K562 (cell line): Measurements from ENCODE around the gene CDC6. TPM values are rescaled to one million over a fixed set of nuclear protein-coding genes. Genes with fewer than 3 reads are reported as not detected.
A peak's percentile ranks its signal among the peaks of the same experiment; 100 is the strongest.

Experiments used
- ATAC-seq: fragments of 200-7000 bp; cut with Tn5 transposase; 3 replicates; pipeline ENCODE4 v1.9.1; 2020; ENCODE audit warnings: moderate library complexity
- BruUV-seq: library from RNA; stranded (reverse); fragments of 400-500 nt; replicated peaks from 2 replicates; lab custom pipeline; 2021; lab: Mats Ljungman, UMichigan
- CTCF ChIA-PET: fragments of 300-600 bp; formaldehyde crosslinking; extraction: SDS; loops from one replicate; lab custom pipeline; 2021; ENCODE audit warnings: low intra/inter-chr PET ratio; lab: Yijun Ruan, JAX
- POLR2A ChIA-PET: fragments of 300-600, 350-650 bp; sonication (Branson Sonifier 250); formaldehyde crosslinking; extraction: SDS; loops from one replicate; lab custom pipeline; 2021; ENCODE audit warnings: antibody characterized with exemption, inconsistent platforms; lab: Yijun Ruan, JAX
- DNase-seq, 4 experiments: peaks; one replicate each; pipeline versions ENCODE4 v3.0.0 to v3.0.0-alpha.2; 2011 to 2018; ENCODE audit warnings: low spot score in 3 of 4, mixed read lengths in 3 of 4; ENCODE audit errors: extremely low read depth in 1 of 4
- FAIRE-seq: peaks from 2 replicates; lab custom pipeline; 2011; peaks lifted over from hg19 to GRCh38; lab: Jason Lieb, UNC
- H2AFZ ChIP-seq: 2 replicates; pipeline ENCODE4 v1.6.0; 2011; ENCODE audit warnings: low read depth, low read length, control low read depth, inconsistent platforms
- H3K27ac ChIP-seq: fragments of 200-600 bp; 3 replicates; pipeline ENCODE4 v1.8.0; 2011; ENCODE audit warnings: low read depth, mild to moderate bottlenecking, control low read depth, inconsistent platforms, low read length, moderate library complexity, mixed read lengths; ENCODE audit errors: extremely low read depth
- H3K27me3 ChIP-seq, 2 experiments: fragments of 300-600 bp in 1 of 2; 2 replicates in 1 of 2; 3 replicates in 1 of 2; pipeline versions ENCODE4 v1.6.0 to v1.8.0; 2011; ENCODE audit warnings: inconsistent platforms in 2 of 2, low read length in 2 of 2, mild to moderate bottlenecking in 1 of 2, mixed read lengths in 1 of 2, moderate library complexity in 1 of 2; ENCODE audit not compliant: control insufficient read depth in 2 of 2, insufficient read depth in 2 of 2
- H3K36me3 ChIP-seq: fragments of 300-600 bp; 3 replicates; pipeline ENCODE4 v1.8.0; 2011; ENCODE audit warnings: mild to moderate bottlenecking, low read length, inconsistent platforms; ENCODE audit not compliant: control insufficient read depth, insufficient read depth
- H3K4me1 ChIP-seq, 2 experiments: fragments of 200-600 bp in 1 of 2; replicated peaks in 1 of 2; 2 replicates in 1 of 2; 3 replicates in 1 of 2; pipeline versions ENCODE4 v1.5.1 to v1.8.0; 2011; ENCODE audit warnings: inconsistent platforms in 2 of 2, low read length in 2 of 2, mild to moderate bottlenecking in 1 of 2, mixed read lengths in 1 of 2, moderate library complexity in 1 of 2; ENCODE audit not compliant: control insufficient read depth in 2 of 2, insufficient read depth in 2 of 2
- H3K4me2 ChIP-seq: 2 replicates; pipeline ENCODE4 v1.6.1; 2011; ENCODE audit warnings: low read length, control low read depth, inconsistent platforms, mixed read lengths; ENCODE audit not compliant: insufficient read depth
- H3K4me3 ChIP-seq: fragments of 200-600 bp; sonication (generic), shearing (Covaris generic); 2 replicates; pipeline ENCODE4 v1.5.1; 2016; ENCODE audit warnings: control low read depth, inconsistent platforms
- H3K79me2 ChIP-seq: fragments of 200-600 bp; 3 replicates; pipeline ENCODE4 v1.8.0; 2011; ENCODE audit warnings: low read length, inconsistent platforms; ENCODE audit not compliant: control insufficient read depth, insufficient read depth
- H3K9ac ChIP-seq, 2 experiments: 2 replicates each; pipeline versions ENCODE4 v1.6.0 to v1.6.1; 2011; ENCODE audit warnings: low read depth in 2 of 2, low read length in 2 of 2, control low read depth in 1 of 2, inconsistent platforms in 1 of 2, mild to moderate bottlenecking in 1 of 2, mixed read lengths in 1 of 2; ENCODE audit not compliant: insufficient read depth in 1 of 2
- H3K9me1 ChIP-seq: one replicate; pipeline ENCODE4 v1.6.0; 2011; ENCODE audit warnings: inconsistent platforms, mild to moderate bottlenecking, low read length, moderate library complexity; ENCODE audit not compliant: control insufficient read depth, insufficient read depth
- H3K9me3 ChIP-seq: replicated peaks from 2 replicates; pipeline ENCODE4 v1.5.1; 2011; ENCODE audit warnings: low read depth, low read length, inconsistent platforms; ENCODE audit not compliant: control insufficient read depth, insufficient read depth
- H4K20me1 ChIP-seq: replicated peaks from 2 replicates; pipeline ENCODE4 v1.6.1; 2011; ENCODE audit warnings: low read length, inconsistent platforms, mixed read lengths; ENCODE audit not compliant: control insufficient read depth, insufficient read depth
- NCOR1 ChIP-seq: fragments of 450-650 bp; IDR thresholded peaks from 2 replicates; pipeline ENCODE4 v1.6.1; 2016; ENCODE audit warnings: mild to moderate bottlenecking, moderate library complexity
- NFE2 ChIP-seq: IDR thresholded peaks from 2 replicates; pipeline ENCODE4 v1.6.1; 2014; ENCODE audit warnings: antibody characterized with exemption, low read depth
- SMC3 ChIP-seq: conservative IDR thresholded peaks from 2 replicates; pipeline ENCODE4 v1.6.1; 2011; ENCODE audit warnings: low read depth, low read length, improper control_type of control experiment; ENCODE audit not compliant: insufficient read depth
- TFAM ChIP-seq: fragments of 250-450 bp; sonication (Bioruptor Pico); conservative IDR thresholded peaks from 2 replicates; pipeline ENCODE4 v1.5.0; 2021; ENCODE audit warnings: mild to moderate bottlenecking, moderate library complexity
- ZZZ3 ChIP-seq: fragments of 450-650 bp; IDR thresholded peaks from 2 replicates; pipeline ENCODE4 v1.6.1; 2016; ENCODE audit warnings: antibody characterized with exemption, mild to moderate bottlenecking, moderate library complexity
- WGBS: fragments of 100-300 bp; shearing (Covaris generic); methylation state at CpG from one replicate; pipeline ENCODE4 v1.1.6; 2016; ENCODE audit warnings: low coverage, mixed read lengths; ENCODE audit not compliant: insufficient coverage; ENCODE audit errors: missing lambda C conversion rate; 5-methylcytosine and 5-hydroxymethylcytosine counted together
- in situ Hi-C: fragments of 300-500 bp; cut with MboI; formaldehyde crosslinking; loops from 4 replicates; pipeline ENCODE4 v1.15.0; 2018; ENCODE audit warnings: inconsistent platforms, mixed read lengths
- intact Hi-C: fragments of 100-400 bp; cut with micrococcal nuclease; formaldehyde crosslinking; loops from 2 replicates; pipeline ENCODE4 v1.14.2; 2022
- polyA plus RNA-seq, 8 experiments: library from polyadenylated mRNA; depleted of rRNA in 4 of 8; stranded (reverse) in 5 of 8; unstranded in 3 of 8; fragments of >200 nt; fragmentation: Nextera tagmentation in 2 of 8; fragmentation: Illumina TruSeq in 1 of 8; extraction: Ambion mirVana in 2 of 8; extraction: Trizol in 1 of 8; gene quantifications; 2 replicates each; pipeline versions ENCODE4 v1.2.1 to v1.2.3, GENCODE V29; 2011 to 2014; ENCODE audit warnings: inconsistent platforms in 1 of 8, missing spikeins in 1 of 8
- total RNA-seq, 7 experiments: library from RNA; depleted of rRNA in 6 of 7; stranded (reverse); fragments of >200 nt in 6 of 7; fragmentation: Illumina TruSeq in 2 of 7; extraction: Trizol in 2 of 7; gene quantifications; 2 replicates each; pipeline versions ENCODE4 v1.2.1 to v1.2.3, GENCODE V29; 2011 to 2021; ENCODE audit warnings: low replicate concordance in 1 of 7
- TF ChIP-seq, protein P1 (sequence below), 3 experiments: IDR thresholded peaks in 2 of 3; conservative IDR thresholded peaks in 1 of 3; 2 replicates each; pipeline ENCODE4 v1.5.1; 2011 to 2012; ENCODE audit warnings: low read length in 3 of 3, mild to moderate bottlenecking in 3 of 3, control low read depth in 2 of 3, improper control_type of control experiment in 1 of 3, inconsistent platforms in 1 of 3, low read depth in 1 of 3, mixed read lengths in 1 of 3, moderate library complexity in 1 of 3; ENCODE audit not compliant: insufficient read depth in 2 of 3
- TF ChIP-seq, protein P2 (sequence below), 2 experiments: fragments of 450-650 bp; formaldehyde crosslinking in 1 of 2; IDR thresholded peaks; 2 replicates each; pipeline versions ENCODE4 v1.4.0 to v1.6.1; 2014 to 2020; ENCODE audit warnings: mild to moderate bottlenecking in 2 of 2, borderline replicate concordance in 1 of 2, low read depth in 1 of 2
- TF ChIP-seq, protein P3 (sequence below), 2 experiments: fragments of 450-650 bp in 1 of 2; sonication (generic) in 1 of 2; formaldehyde crosslinking in 1 of 2; IDR thresholded peaks in 1 of 2; conservative IDR thresholded peaks in 1 of 2; 2 replicates each; pipeline versions ENCODE4 v1.6.1 to v1.8.1; 2016 to 2023; ENCODE audit warnings: mild to moderate bottlenecking in 2 of 2, moderate library complexity in 2 of 2, inconsistent platforms in 1 of 2, missing genetic modification reagents in 1 of 2

Gene CDC6
- total and polyA plus RNA-seq, 9 of the 15 experiments (the other 6 are each of a cell fraction or from before 2014, with no cell fraction given) = 29.6 to 141 (median 106) TPM

DNA sequence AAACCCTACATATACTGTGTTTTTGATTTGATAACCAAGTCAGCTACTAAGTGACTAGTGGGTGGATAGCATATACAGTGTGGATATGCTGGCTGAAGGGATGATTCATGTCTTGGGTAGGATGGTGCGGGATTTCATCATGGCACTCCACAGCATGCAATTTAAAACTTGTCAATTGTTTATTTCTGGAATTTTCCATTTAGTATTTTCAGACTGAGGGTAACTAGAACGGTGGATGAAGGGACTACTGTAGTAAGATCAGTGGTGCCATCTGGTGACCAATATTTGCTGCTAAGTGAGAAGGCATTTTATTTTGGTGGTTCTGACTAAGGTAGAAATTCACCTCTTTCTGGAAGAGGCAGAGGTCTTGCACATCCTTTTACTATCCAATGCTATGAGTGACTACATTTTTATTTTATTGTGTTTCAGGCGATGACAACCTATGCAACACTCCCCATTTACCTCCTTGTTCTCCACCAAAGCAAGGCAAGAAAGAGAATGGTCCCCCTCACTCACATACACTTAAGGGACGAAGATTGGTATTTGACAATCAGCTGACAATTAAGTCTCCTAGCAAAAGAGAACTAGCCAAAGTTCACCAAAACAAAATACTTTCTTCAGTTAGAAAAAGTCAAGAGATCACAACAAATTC, 3.1 kb downstream of the CDC6 start:
- Histone ChIP-seq H3K36me3 (peaks cover 65% of the 10 kb centered on the region), H3K9me1 (no peaks in the 10 kb centered on the region), H3K79me2 (peaks cover 41% of the 10 kb centered on the region), H3K27ac (no peak overlapping the region), H2AFZ (no peak overlapping the region), H3K27me3 (no peaks in the 10 kb centered on the region), H3K4me2 (no peak overlapping the region), H3K9me3 (no peaks in the 10 kb centered on the region), H3K9ac (no peak overlapping the region), H3K4me1 (peaks cover 0 to 7% of the 10 kb centered on the region in 2 experiments; a peak in 2 of 5 replicates), H4K20me1 (no peaks in the 10 kb centered on the region), H3K4me3 (no peak overlapping the region)
- intact Hi-C loops (loop anchor here (1.0 kb wide), 1 partner anchor 89 kb away; no protein-coding TSS in a partner anchor), in situ Hi-C loops (loop anchor here (5.0 to 25.0 kb wide), 2 partner anchors 178 to 278 kb away; partner anchors contain the start of gene CSF3)
- POLR2A ChIA-PET = interaction anchor here (0.6 to 3.4 kb wide), 5 partner anchors 9 to 246 kb away, joined by 3 to 16 read pairs (median 3); no protein-coding TSS in a partner anchor
- peak; percentile 32 for FAIRE-seq
- peak in 2 of 4 experiments; percentile 35 to 66 for DNase-seq
- CTCF ChIA-PET = interaction anchor here (0.8 to 2.2 kb wide), 5 partner anchors 89 to 742 kb away, joined by 3 to 19 read pairs (median 9); no protein-coding TSS in a partner anchor
- no peak for ATAC-seq
- no TSS peak for BruUV-seq
- 65% methylated on average over 4 of the region's 4 CpGs for WGBS
- TF ChIP-seq, protein P1, sequence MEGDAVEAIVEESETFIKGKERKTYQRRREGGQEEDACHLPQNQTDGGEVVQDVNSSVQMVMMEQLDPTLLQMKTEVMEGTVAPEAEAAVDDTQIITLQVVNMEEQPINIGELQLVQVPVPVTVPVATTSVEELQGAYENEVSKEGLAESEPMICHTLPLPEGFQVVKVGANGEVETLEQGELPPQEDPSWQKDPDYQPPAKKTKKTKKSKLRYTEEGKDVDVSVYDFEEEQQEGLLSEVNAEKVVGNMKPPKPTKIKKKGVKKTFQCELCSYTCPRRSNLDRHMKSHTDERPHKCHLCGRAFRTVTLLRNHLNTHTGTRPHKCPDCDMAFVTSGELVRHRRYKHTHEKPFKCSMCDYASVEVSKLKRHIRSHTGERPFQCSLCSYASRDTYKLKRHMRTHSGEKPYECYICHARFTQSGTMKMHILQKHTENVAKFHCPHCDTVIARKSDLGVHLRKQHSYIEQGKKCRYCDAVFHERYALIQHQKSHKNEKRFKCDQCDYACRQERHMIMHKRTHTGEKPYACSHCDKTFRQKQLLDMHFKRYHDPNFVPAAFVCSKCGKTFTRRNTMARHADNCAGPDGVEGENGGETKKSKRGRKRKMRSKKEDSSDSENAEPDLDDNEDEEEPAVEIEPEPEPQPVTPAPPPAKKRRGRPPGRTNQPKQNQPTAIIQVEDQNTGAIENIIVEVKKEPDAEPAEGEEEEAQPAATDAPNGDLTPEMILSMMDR (IDR thresholded peaks at IDR 0.05 in 2 of 3, conservative IDR thresholded peaks at IDR 0.05 in 1 of 3; ENCODE audit: insufficient read depth in 2 of 3, low read depth in 1 of 3, low read length in 3 of 3) = peak; percentile 34 to 71 (median 56); a peak in 5 of 6 replicates
- TF ChIP-seq SMC3 (peak; percentile 30; the same call in 1 of the 2 replicates), NFE2 (peak; percentile 43), ZZZ3 (0 out of 2 replicates have a peak, but pooled peaks have one; percentile 25), TFAM (CRISPR knock-in tag) (no peak), NCOR1 (no peak)
- TF ChIP-seq, protein P2, sequence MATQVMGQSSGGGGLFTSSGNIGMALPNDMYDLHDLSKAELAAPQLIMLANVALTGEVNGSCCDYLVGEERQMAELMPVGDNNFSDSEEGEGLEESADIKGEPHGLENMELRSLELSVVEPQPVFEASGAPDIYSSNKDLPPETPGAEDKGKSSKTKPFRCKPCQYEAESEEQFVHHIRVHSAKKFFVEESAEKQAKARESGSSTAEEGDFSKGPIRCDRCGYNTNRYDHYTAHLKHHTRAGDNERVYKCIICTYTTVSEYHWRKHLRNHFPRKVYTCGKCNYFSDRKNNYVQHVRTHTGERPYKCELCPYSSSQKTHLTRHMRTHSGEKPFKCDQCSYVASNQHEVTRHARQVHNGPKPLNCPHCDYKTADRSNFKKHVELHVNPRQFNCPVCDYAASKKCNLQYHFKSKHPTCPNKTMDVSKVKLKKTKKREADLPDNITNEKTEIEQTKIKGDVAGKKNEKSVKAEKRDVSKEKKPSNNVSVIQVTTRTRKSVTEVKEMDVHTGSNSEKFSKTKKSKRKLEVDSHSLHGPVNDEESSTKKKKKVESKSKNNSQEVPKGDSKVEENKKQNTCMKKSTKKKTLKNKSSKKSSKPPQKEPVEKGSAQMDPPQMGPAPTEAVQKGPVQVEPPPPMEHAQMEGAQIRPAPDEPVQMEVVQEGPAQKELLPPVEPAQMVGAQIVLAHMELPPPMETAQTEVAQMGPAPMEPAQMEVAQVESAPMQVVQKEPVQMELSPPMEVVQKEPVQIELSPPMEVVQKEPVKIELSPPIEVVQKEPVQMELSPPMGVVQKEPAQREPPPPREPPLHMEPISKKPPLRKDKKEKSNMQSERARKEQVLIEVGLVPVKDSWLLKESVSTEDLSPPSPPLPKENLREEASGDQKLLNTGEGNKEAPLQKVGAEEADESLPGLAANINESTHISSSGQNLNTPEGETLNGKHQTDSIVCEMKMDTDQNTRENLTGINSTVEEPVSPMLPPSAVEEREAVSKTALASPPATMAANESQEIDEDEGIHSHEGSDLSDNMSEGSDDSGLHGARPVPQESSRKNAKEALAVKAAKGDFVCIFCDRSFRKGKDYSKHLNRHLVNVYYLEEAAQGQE (IDR thresholded peaks at IDR 0.05; ENCODE audit: borderline replicate concordance) = peak; percentile 59; the same call in 1 of the 2 replicates
- TF ChIP-seq, protein P2 (CRISPR knock-in tag; IDR thresholded peaks at IDR 0.05; ENCODE audit: low read depth) = no peak
- TF ChIP-seq, protein P3, sequence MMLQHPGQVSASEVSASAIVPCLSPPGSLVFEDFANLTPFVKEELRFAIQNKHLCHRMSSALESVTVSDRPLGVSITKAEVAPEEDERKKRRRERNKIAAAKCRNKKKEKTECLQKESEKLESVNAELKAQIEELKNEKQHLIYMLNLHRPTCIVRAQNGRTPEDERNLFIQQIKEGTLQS (IDR thresholded peaks at IDR 0.05) = peak; percentile 40; the same call in 1 of the 2 replicates
- TF ChIP-seq, protein P3 (CRISPR knock-in tag; conservative IDR thresholded peaks at IDR 0.05) = no peak
